Peyer's patch (tissue), 4 donors: ENCODE measurements around the gene TCF3. TPM values are rescaled to one million over a fixed set of nuclear protein-coding genes. Genes with fewer than 3 reads are reported as not detected.
"Not testable (repeated sequence)": the region's sequence is repeated elsewhere in the genome, so short reads cannot be mapped to it uniquely, and the experiment has no call there.

Source experiments
- DNase-seq, 3 donors: peaks; one replicate each; pipeline ENCODE4 v3.0.0-alpha.2; 2017 to 2019
- H3K27ac ChIP-seq, 4 donors: fragments of 200-600 bp; sonication (generic); one replicate each; pipeline ENCODE4 v1.5.1; 2016 to 2019
- H3K27me3 ChIP-seq, 2 donors: fragments of 200-600 bp; sonication (generic); one replicate each; pipeline ENCODE4 v1.5.1; 2019
- H3K36me3 ChIP-seq, 3 donors: fragments of 200-600 bp; sonication (generic); one replicate each; pipeline ENCODE4 v1.5.1; 2016 to 2019
- H3K4me1 ChIP-seq, 4 donors: fragments of 200-600 bp; sonication (generic); one replicate each; pipeline ENCODE4 v1.5.1; 2016 to 2019
- H3K4me3 ChIP-seq, 4 donors: fragments of 200-600 bp; sonication (generic); 1 replicate in 3 of 4; 2 replicates in 1 of 4; pipeline ENCODE4 v1.5.1; 2016 to 2019; ENCODE audit warnings: mild to moderate bottlenecking in 1 of 4
- H3K9me3 ChIP-seq, 4 donors: fragments of 200-600 bp; sonication (generic); one replicate each; pipeline ENCODE4 v1.5.1; 2016 to 2019; ENCODE audit warnings: mild to moderate bottlenecking in 1 of 4
- CTCF ChIP-seq, 6 experiments: fragments of 450-650 bp in 4 of 6; fragments of 200-600 bp in 2 of 6; sonication (generic) in 1 of 6; IDR thresholded peaks; one replicate each; pipeline ENCODE4 v1.5.1; 2017 to 2019; ENCODE audit warnings: antibody characterized with exemption in 6 of 6, mild to moderate bottlenecking in 3 of 6, moderate library complexity in 1 of 6
- POLR2A ChIP-seq, 2 donors: fragments of 450-650 bp; IDR thresholded peaks; one replicate each; pipeline ENCODE4 v1.5.1; 2017; ENCODE audit warnings: antibody characterized with exemption in 2 of 2, mild to moderate bottlenecking in 2 of 2, moderate library complexity in 2 of 2
- total RNA-seq, 4 donors: library from RNA; depleted of rRNA; stranded (reverse); fragments of >200 nt; gene quantifications; one replicate each; pipeline ENCODE4 v1.1.0, GENCODE V29; 2016

The TCF3 gene
- total RNA-seq, 4 donors from 2014 or later, result 49.2 to 112 (median 80.3) TPM

GRCh38 chr19:1647501-1648458 is 4.6 kb downstream of the TCF3 start:
- no peaks in the 10 kb centered on the region for H3K9me3 ChIP-seq
- TF ChIP-seq CTCF (IDR thresholded peaks at IDR 0.05) (no peak), POLR2A (IDR thresholded peaks at IDR 0.05) (no peak)
- H3K4me1 ChIP-seq, result peaks cover 0 to 18% (median 13%) of the 10 kb centered on the region in 4 donors
- H3K27ac ChIP-seq, result peak overlapping the region in 3 of 4 donors; percentile 49 to 96 (median 84)
- no peaks in the 10 kb centered on the region for H3K27me3 ChIP-seq
- peak in 2 of 3 donors; percentile 56 to 61 for DNase-seq
- H3K36me3 ChIP-seq, result peaks cover 0 to 40% (median 0%) of the 10 kb centered on the region in 3 donors
- peak overlapping the region in 1 of 4 donors; percentile 25 for H3K4me3 ChIP-seq

- no peaks in the 10 kb centered on the region for H3K9me3 ChIP-seq
- peaks cover 0 to 18% (median 13%) of the 10 kb centered on the region in 4 donors for H3K4me1 ChIP-seq
- DNase-seq, result no peak
- H3K4me3 ChIP-seq, result no peak overlapping the region
- peak overlapping the region in 1 of 4 donors; percentile 96 for H3K27ac ChIP-seq
- no peaks in the 10 kb centered on the region for H3K27me3 ChIP-seq
- TF ChIP-seq CTCF (IDR thresholded peaks at IDR 0.05) (no peak), POLR2A (IDR thresholded peaks at IDR 0.05) (no peak)
- H3K36me3 ChIP-seq, result peaks cover 0 to 49% (median 0%) of the 10 kb centered on the region in 3 donors
Observed at GRCh38 chr19:1646659-1647453, 5.6 kb downstream of the TCF3 start.

- no peak overlapping the region for H3K27ac ChIP-seq
- peaks cover 0 to 49% (median 0%) of the 10 kb centered on the region in 3 donors for H3K36me3 ChIP-seq
- H3K4me1 ChIP-seq, result peaks cover 0 to 18% (median 12%) of the 10 kb centered on the region in 4 donors
- no peaks in the 10 kb centered on the region for H3K27me3 ChIP-seq
- H3K9me3 ChIP-seq, result no peaks in the 10 kb centered on the region
- DNase-seq, result no peak
- no peak for TF ChIP-seq POLR2A (IDR thresholded peaks at IDR 0.05)
- no peak for TF ChIP-seq CTCF (IDR thresholded peaks at IDR 0.05)
- H3K4me3 ChIP-seq, result no peak overlapping the region
Observed at GRCh38 chr19:1646149-1646548, 6.3 kb downstream of the TCF3 start.

- Histone ChIP-seq H3K9me3 (no peaks in the 10 kb centered on the region), H3K4me3 (no peak overlapping the region), H3K4me1 (peaks cover 0 to 17% (median 7%) of the 10 kb centered on the region in 4 donors), H3K27me3 (no peaks in the 10 kb centered on the region), H3K27ac (no peak overlapping the region), H3K36me3 (peaks cover 0 to 50% (median 0%) of the 10 kb centered on the region in 3 donors)
- TF ChIP-seq CTCF (IDR thresholded peaks at IDR 0.05) (no peak), POLR2A (IDR thresholded peaks at IDR 0.05) (no peak)
- no peak for DNase-seq
Observed at GRCh38 chr19:1645299-1645698, 7.1 kb downstream of the TCF3 start.

- H3K27me3 ChIP-seq, result no peaks in the 10 kb centered on the region
- TF ChIP-seq POLR2A (IDR thresholded peaks at IDR 0.05) (no peak), CTCF (IDR thresholded peaks at IDR 0.05) (no peak)
- H3K9me3 ChIP-seq, result no peaks in the 10 kb centered on the region
- DNase-seq, result no peak
- peaks cover 0 to 6% (median under 1%) of the 10 kb centered on the region in 4 donors for H3K4me1 ChIP-seq
- peaks cover 0 to 55% (median 0%) of the 10 kb centered on the region in 3 donors for H3K36me3 ChIP-seq
- no peak overlapping the region for H3K4me3 ChIP-seq
- H3K27ac ChIP-seq, result no peak overlapping the region
Observed at GRCh38 chr19:1644070-1644469, 8.3 kb downstream of the TCF3 start.

- H3K36me3 ChIP-seq, result peaks cover 0 to 63% (median 0%) of the 10 kb centered on the region in 3 donors
- not testable (repeated sequence) for H3K27ac ChIP-seq, H3K27me3 ChIP-seq, H3K4me3 ChIP-seq, DNase-seq, H3K9me3 ChIP-seq, H3K4me1 ChIP-seq
Observed at GRCh38 chr19:1640893-1641448, 11.4 kb downstream of the TCF3 start.
